Heart left ventricle (tissue), 13 donors: Measurements from ENCODE around the gene PRPSAP2.
"Not testable (repeated sequence)": the region's sequence is repeated elsewhere in the genome, so short reads cannot be mapped to it uniquely, and the experiment has no call there.

ENCODE experiments used
- POLR2A ChIP-seq, 2 donors: fragments of 450-650 bp; IDR thresholded peaks; one replicate each; pipeline ENCODE4 v1.6.1; 2017; ENCODE audit warnings: antibody characterized with exemption in 2 of 2, mild to moderate bottlenecking in 2 of 2, moderate library complexity in 2 of 2
- TF ChIP-seq, protein P1 (sequence below), 12 donors: fragments of 200-600 bp; sonication (generic) in 4 of 12; IDR thresholded peaks; one replicate each; pipeline versions ENCODE4 v1.5.0 to v1.8.0; 2018 to 2022; ENCODE audit warnings: antibody characterized with exemption in 12 of 12, mild to moderate bottlenecking in 5 of 12
- donor health status: ischemic (EF 13 %, LVEDD 7.1; RV severe dilation, severe dysfunction).
- donor health status: DM: no; HTN: yes; CAD: no.
- donor health status: DM: no; HTN: no; CAD: no.
- donor health status: ischemic (EF 25% LVEDD 6.9; RV normal size, moderate dysfunction).
- donor health status: ischemic (EF 25% LVEDD 5.7; RV mildly dilated, moderate dysfunction).
- donor health status: ischemic (EF 35%, LVEDD 5.7; RV mildly dilated, moderate dysfunction).
- donor health status: nonischemic (EF 11% LVEDD 7.7; RV severe dilation, severe dysfunction).
- donor health status: DM: yes; HTN: yes; CAD: no.
- donor health status: PGD.
- donor health status: ischemic (EF 29% LVEDD 5.4; RV normal size, mild dysfunction).
- donor health status: nonischemic (EF 23%, LVEDD 6.1; RV moderate dilation, normal function).

DNA sequence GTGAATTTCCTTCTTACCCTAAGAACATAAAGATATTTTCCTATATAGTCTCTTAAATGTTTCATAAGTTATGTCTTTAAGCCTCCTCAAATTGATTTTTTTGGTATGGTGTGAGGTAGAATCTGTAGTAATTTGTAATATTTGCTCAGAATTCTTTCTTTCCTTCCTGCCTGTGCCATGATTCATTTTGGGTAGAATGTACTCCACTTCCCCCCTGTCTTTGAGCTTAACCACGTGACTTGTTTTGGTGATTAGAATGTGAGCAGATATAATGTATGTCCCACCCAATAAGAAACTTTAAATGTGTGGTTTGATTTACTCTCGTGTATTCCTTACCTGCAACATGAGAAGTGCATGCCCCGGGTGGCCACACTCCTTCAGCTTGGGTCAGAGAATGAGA lies 36.5 kb upstream of the PRPSAP2 start:
- TF ChIP-seq POLR2A (IDR thresholded peaks at IDR 0.05), result not testable (repeated sequence)
- TF ChIP-seq, protein P1, sequence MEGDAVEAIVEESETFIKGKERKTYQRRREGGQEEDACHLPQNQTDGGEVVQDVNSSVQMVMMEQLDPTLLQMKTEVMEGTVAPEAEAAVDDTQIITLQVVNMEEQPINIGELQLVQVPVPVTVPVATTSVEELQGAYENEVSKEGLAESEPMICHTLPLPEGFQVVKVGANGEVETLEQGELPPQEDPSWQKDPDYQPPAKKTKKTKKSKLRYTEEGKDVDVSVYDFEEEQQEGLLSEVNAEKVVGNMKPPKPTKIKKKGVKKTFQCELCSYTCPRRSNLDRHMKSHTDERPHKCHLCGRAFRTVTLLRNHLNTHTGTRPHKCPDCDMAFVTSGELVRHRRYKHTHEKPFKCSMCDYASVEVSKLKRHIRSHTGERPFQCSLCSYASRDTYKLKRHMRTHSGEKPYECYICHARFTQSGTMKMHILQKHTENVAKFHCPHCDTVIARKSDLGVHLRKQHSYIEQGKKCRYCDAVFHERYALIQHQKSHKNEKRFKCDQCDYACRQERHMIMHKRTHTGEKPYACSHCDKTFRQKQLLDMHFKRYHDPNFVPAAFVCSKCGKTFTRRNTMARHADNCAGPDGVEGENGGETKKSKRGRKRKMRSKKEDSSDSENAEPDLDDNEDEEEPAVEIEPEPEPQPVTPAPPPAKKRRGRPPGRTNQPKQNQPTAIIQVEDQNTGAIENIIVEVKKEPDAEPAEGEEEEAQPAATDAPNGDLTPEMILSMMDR (IDR thresholded peaks at IDR 0.05), result not testable (repeated sequence)
